K562 (cell line): Measurements from ENCODE around the gene COQ4. TPM values are rescaled to one million over a fixed set of nuclear protein-coding genes. Genes with fewer than 3 reads are reported as not detected.

ENCODE experiments used
- BCL6 ChIP-seq: fragments of 250-450 bp; sonication (Bioruptor Pico); IDR thresholded peaks from 2 replicates; pipeline ENCODE4 v1.4.0; 2020
- BRD4 ChIP-seq: fragments of 200-600 bp; sonication (generic); IDR thresholded peaks from 2 replicates; pipeline ENCODE4 v1.6.1; 2017; ENCODE audit warnings: inconsistent platforms
- CEBPZ ChIP-seq: fragments of 150-350 bp; IDR thresholded peaks from 2 replicates; pipeline ENCODE4 v1.6.1; 2014; ENCODE audit warnings: low read depth, mild to moderate bottlenecking, low read length, borderline replicate concordance
- CHD4 ChIP-seq: fragments of 200-600 bp; sonication (generic); IDR thresholded peaks from 3 replicates; pipeline ENCODE4 v1.6.1; 2012; ENCODE audit warnings: low read depth, mild to moderate bottlenecking, mixed read lengths, low read length, inconsistent platforms; ENCODE audit not compliant: insufficient read depth, insufficient replicate concordance, poor library complexity, severe bottlenecking
- DPF2 ChIP-seq: fragments of 450-650 bp; IDR thresholded peaks from 2 replicates; pipeline ENCODE4 v1.6.1; 2016
- HES1 ChIP-seq: fragments of 450-650 bp; IDR thresholded peaks from 2 replicates; pipeline ENCODE4 v1.6.1; 2016; ENCODE audit warnings: low read depth, mild to moderate bottlenecking, moderate library complexity
- KLF1 ChIP-seq: fragments of 450-650 bp; IDR thresholded peaks from 2 replicates; pipeline ENCODE4 v1.6.1; 2016; ENCODE audit warnings: missing genetic modification characterization, missing compliant biosample characterization
- RBFOX2 ChIP-seq: fragments of 200-400 bp; formaldehyde crosslinking; IDR thresholded peaks from 2 replicates; pipeline ENCODE4 v1.6.1; 2017; ENCODE audit warnings: low read depth, mild to moderate bottlenecking, low read length, moderate library complexity
- RNF219 ChIP-seq: fragments of 250-450 bp; sonication (Bioruptor Pico); IDR thresholded peaks from 2 replicates; pipeline ENCODE4 v1.5.0; 2022; ENCODE audit warnings: mild to moderate bottlenecking
- SIX5 ChIP-seq, 2 experiments: IDR thresholded peaks; 2 replicates each; pipeline ENCODE4 v1.6.1; 2011; ENCODE audit warnings: low read length in 2 of 2, borderline replicate concordance in 1 of 2, low read depth in 1 of 2, mild to moderate bottlenecking in 1 of 2, moderate library complexity in 1 of 2; ENCODE audit not compliant: insufficient read depth in 1 of 2
- TARDBP ChIP-seq: fragments of 450-650 bp; IDR thresholded peaks from 2 replicates; pipeline ENCODE4 v1.6.1; 2016
- TBL1XR1 ChIP-seq, 2 experiments: IDR thresholded peaks; 2 replicates each; pipeline ENCODE4 v1.6.1; 2012; ENCODE audit warnings: improper control_type of control experiment in 2 of 2, low read length in 2 of 2, mild to moderate bottlenecking in 1 of 2
- YY1 ChIP-seq, 3 experiments: IDR thresholded peaks; 2 replicates each; pipeline ENCODE4 v1.6.1; 2011; ENCODE audit warnings: low read length in 2 of 3, mild to moderate bottlenecking in 2 of 3, moderate library complexity in 2 of 3, borderline replicate concordance in 1 of 3, control low read depth in 1 of 3, low read depth in 1 of 3; ENCODE audit not compliant: insufficient read depth in 3 of 3, insufficient replicate concordance in 2 of 3, control insufficient read depth in 1 of 3, insufficient read length in 1 of 3; ENCODE audit errors: extremely low read depth in 1 of 3
- ZBTB17 ChIP-seq: fragments of 450-650 bp; formaldehyde crosslinking; IDR thresholded peaks from 2 replicates; pipeline ENCODE4 v1.4.0; 2020; ENCODE audit warnings: mild to moderate bottlenecking
- ZNF146 ChIP-seq: IDR thresholded peaks from one replicate; pipeline ENCODE4 v1.6.1; 2018; ENCODE audit warnings: missing compliant biosample characterization; ENCODE audit not compliant: unreplicated experiment
- ZNF408 ChIP-seq: fragments of 250-450 bp; sonication (Bioruptor Pico); IDR thresholded peaks from 2 replicates; pipeline ENCODE4 v1.4.0; 2020; ENCODE audit warnings: low read depth, mild to moderate bottlenecking, moderate library complexity
- ZNF445 ChIP-seq: fragments of 250-450 bp; sonication (Bioruptor Pico); IDR thresholded peaks from 2 replicates; pipeline ENCODE4 v1.4.0; 2020; ENCODE audit warnings: low read depth, mild to moderate bottlenecking, moderate library complexity
- polyA plus RNA-seq, 8 experiments: library from polyadenylated mRNA; depleted of rRNA in 4 of 8; stranded (reverse) in 5 of 8; unstranded in 3 of 8; fragments of >200 nt; fragmentation: Nextera tagmentation in 2 of 8; fragmentation: Illumina TruSeq in 1 of 8; extraction: Ambion mirVana in 2 of 8; extraction: Trizol in 1 of 8; gene quantifications; 2 replicates each; pipeline versions ENCODE4 v1.2.1 to v1.2.3, GENCODE V29; 2011 to 2014; ENCODE audit warnings: inconsistent platforms in 1 of 8, missing spikeins in 1 of 8
- total RNA-seq, 7 experiments: library from RNA; depleted of rRNA in 6 of 7; stranded (reverse); fragments of >200 nt in 6 of 7; fragmentation: Illumina TruSeq in 2 of 7; extraction: Trizol in 2 of 7; gene quantifications; 2 replicates each; pipeline versions ENCODE4 v1.2.1 to v1.2.3, GENCODE V29; 2011 to 2021; ENCODE audit warnings: low replicate concordance in 1 of 7
- TF ChIP-seq, protein P1 (sequence below): sonication (generic); formaldehyde crosslinking; IDR thresholded peaks from 2 replicates; pipeline ENCODE4 v1.9.0; 2022; ENCODE audit warnings: mild to moderate bottlenecking, missing genetic modification reagents
- TF ChIP-seq, protein P2 (sequence below): fragments of 450-650 bp; formaldehyde crosslinking; IDR thresholded peaks from 2 replicates; pipeline ENCODE4 v1.4.0; 2022; ENCODE audit warnings: mild to moderate bottlenecking, moderate library complexity

Gene COQ4
- total and polyA plus RNA-seq, 9 of the 15 experiments (the other 6 are each of a cell fraction or from before 2014, with no cell fraction given): 9.1 to 135 (median 67.2) TPM

- TF ChIP-seq RNF219 (CRISPR knock-in tag) (no peak), TARDBP (no peak), TBL1XR1 (IDR thresholded peaks at IDR 0.05; ENCODE audit: low read length in 2 of 2) (peak; percentile 52 to 79; a peak in 2 of 4 replicates), RBFOX2 (no peak), ZNF445 (CRISPR knock-in tag) (no peak), KLF1 (tag) (peak; percentile 80), BCL6 (CRISPR knock-in tag) (no peak), BRD4 (no peak), ZNF146 (no peak), CHD4 (peak; percentile 40), HES1 (no peak), CEBPZ (no peak), DPF2 (no peak), YY1 (IDR thresholded peaks at IDR 0.05; ENCODE audit: borderline replicate concordance in 1 of 3, control insufficient read depth in 1 of 3, extremely low read depth in 1 of 3, insufficient read depth in 3 of 3, insufficient read length in 1 of 3, insufficient replicate concordance in 2 of 3, low read depth in 1 of 3, low read length in 2 of 3) (no peak), ZNF408 (CRISPR knock-in tag) (no peak), ZBTB17 (no peak), SIX5 (IDR thresholded peaks at IDR 0.05; ENCODE audit: borderline replicate concordance in 1 of 2, insufficient read depth in 1 of 2, low read depth in 1 of 2, low read length in 2 of 2) (no peak)
- TF ChIP-seq, protein P1, sequence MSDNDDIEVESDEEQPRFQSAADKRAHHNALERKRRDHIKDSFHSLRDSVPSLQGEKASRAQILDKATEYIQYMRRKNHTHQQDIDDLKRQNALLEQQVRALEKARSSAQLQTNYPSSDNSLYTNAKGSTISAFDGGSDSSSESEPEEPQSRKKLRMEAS (CRISPR knock-in tag): no peak
- TF ChIP-seq, protein P2, sequence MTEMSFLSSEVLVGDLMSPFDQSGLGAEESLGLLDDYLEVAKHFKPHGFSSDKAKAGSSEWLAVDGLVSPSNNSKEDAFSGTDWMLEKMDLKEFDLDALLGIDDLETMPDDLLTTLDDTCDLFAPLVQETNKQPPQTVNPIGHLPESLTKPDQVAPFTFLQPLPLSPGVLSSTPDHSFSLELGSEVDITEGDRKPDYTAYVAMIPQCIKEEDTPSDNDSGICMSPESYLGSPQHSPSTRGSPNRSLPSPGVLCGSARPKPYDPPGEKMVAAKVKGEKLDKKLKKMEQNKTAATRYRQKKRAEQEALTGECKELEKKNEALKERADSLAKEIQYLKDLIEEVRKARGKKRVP (CRISPR knock-in tag): no peak
Measured at GRCh38 chr9:128298535-128299482, 23.8 kb upstream of the COQ4 start (continued).
